GM23248 (cell line): ENCODE data around the gene NGEF. TPM values are rescaled to one million over a fixed set of nuclear protein-coding genes. Genes with fewer than 3 reads are reported as not detected.

ENCODE experiments used
- DNase-seq: peaks from one replicate; pipeline ENCODE4 v3.0.0-alpha.2; 2015
- H2AFZ ChIP-seq: fragments of 200-600 bp; sonication (generic); 2 replicates; pipeline ENCODE4 v1.6.1; 2016; ENCODE audit warnings: antibody characterized with exemption
- H3F3A ChIP-seq: fragments of 200-600 bp; sonication (generic); 2 replicates; pipeline ENCODE4 v1.6.1; 2016; ENCODE audit warnings: mild to moderate bottlenecking, antibody characterized with exemption, mixed run types; ENCODE audit not compliant: insufficient read depth
- H3K27ac ChIP-seq: fragments of 200-600 bp; sonication (generic); 2 replicates; pipeline ENCODE4 v1.5.1; 2016; ENCODE audit warnings: mild to moderate bottlenecking
- H3K27me3 ChIP-seq: fragments of 200-600 bp; sonication (generic); replicated peaks from 2 replicates; pipeline ENCODE4 v1.6.1; 2016; ENCODE audit warnings: mild to moderate bottlenecking; ENCODE audit not compliant: insufficient read depth
- H3K36me3 ChIP-seq: fragments of 200-600 bp; sonication (generic); 2 replicates; pipeline ENCODE4 v1.6.1; 2016; ENCODE audit warnings: low read depth, mild to moderate bottlenecking
- H3K4me1 ChIP-seq: fragments of 200-600 bp; sonication (generic); 2 replicates; pipeline ENCODE4 v1.6.1; 2016; ENCODE audit warnings: mild to moderate bottlenecking; ENCODE audit not compliant: insufficient read depth
- H3K4me2 ChIP-seq: fragments of 200-600 bp; sonication (generic); one replicate; pipeline ENCODE4 v1.6.1; 2016; ENCODE audit warnings: mild to moderate bottlenecking; ENCODE audit not compliant: unreplicated experiment
- H3K4me3 ChIP-seq: fragments of 200-600 bp; sonication (generic); 2 replicates; pipeline ENCODE4 v1.5.1; 2016; ENCODE audit warnings: mild to moderate bottlenecking
- H3K79me2 ChIP-seq: fragments of 200-600 bp; sonication (generic); 2 replicates; pipeline ENCODE4 v1.6.1; 2016; ENCODE audit warnings: mild to moderate bottlenecking; ENCODE audit not compliant: insufficient read depth
- H3K9ac ChIP-seq: fragments of 200-600 bp; sonication (generic); 2 replicates; pipeline ENCODE4 v1.6.1; 2016; ENCODE audit warnings: mild to moderate bottlenecking
- H3K9me2 ChIP-seq: fragments of 200-600 bp; sonication (generic); 2 replicates; pipeline ENCODE4 v1.6.1; 2016; ENCODE audit warnings: mixed run types, mild to moderate bottlenecking, moderate library complexity; ENCODE audit not compliant: insufficient read depth
- H3K9me3 ChIP-seq: fragments of 200-600 bp; sonication (generic); one replicate; pipeline ENCODE4 v1.6.1; 2017; ENCODE audit warnings: low read depth
- H4K20me1 ChIP-seq: fragments of 200-600 bp; sonication (generic); 2 replicates; pipeline ENCODE4 v1.6.0; 2016; ENCODE audit not compliant: insufficient read depth
- EZH2 ChIP-seq: fragments of 200-600 bp; sonication (generic); IDR thresholded peaks from 2 replicates; pipeline ENCODE4 v1.6.1; 2018; ENCODE audit warnings: antibody characterized with exemption, mild to moderate bottlenecking; ENCODE audit not compliant: insufficient read depth, poor library complexity, severe bottlenecking
- EZH2phosphoT487 ChIP-seq: fragments of 200-600 bp; sonication (generic); IDR thresholded peaks from 2 replicates; pipeline ENCODE4 v1.6.1; 2018; ENCODE audit warnings: antibody characterized with exemption, moderate library complexity, mild to moderate bottlenecking, low read depth; ENCODE audit not compliant: insufficient read depth
- WGBS, 2 experiments: methylation state at CpG; one replicate each; pipeline ENCODE4 v1.1.6; 2015 to 2017; ENCODE audit warnings: low lambda C conversion rate in 2 of 2, low coverage in 1 of 2; ENCODE audit errors: missing lambda C conversion rate in 2 of 2; 5-methylcytosine and 5-hydroxymethylcytosine counted together
- in situ Hi-C: fragments of 300-500 bp; cut with MboI; formaldehyde crosslinking; loops from 2 replicates; pipeline ENCODE4 v1.15.0; 2020
- polyA plus RNA-seq: library from polyadenylated mRNA; unstranded; fragments of >200 nt; fragmentation: Nextera tagmentation; extraction: Ambion mirVana; gene quantifications from 2 replicates; pipeline ENCODE4 v1.2.1, GENCODE V29; 2016
- total RNA-seq: library from RNA; depleted of rRNA; stranded (reverse); fragments of >200 nt; shearing (Covaris generic); gene quantifications from 2 replicates; pipeline ENCODE4 v1.2.3, GENCODE V29; 2014

Gene NGEF
- total and polyA plus RNA-seq, 2 experiments from 2014 or later: 0.43 TPM; not detected in 1

- TF ChIP-seq EZH2phosphoT487 (no peak), EZH2 (no peak)
- no peaks in the 10 kb centered on the region for H3K9me3 ChIP-seq
- no peak overlapping the region for H3K9ac ChIP-seq
- WGBS, 2 experiments: 71 to 74% methylated on average over 11 of the region's 11 CpGs
- H2AFZ ChIP-seq: no peak overlapping the region
- H3K27me3 ChIP-seq: 0 out of 2 replicates have a peak, but pooled peaks cover 3% of the 10 kb centered on the region
- peaks cover 2% of the 10 kb centered on the region for H3K4me1 ChIP-seq
- no peak overlapping the region for H3K27ac ChIP-seq
- H4K20me1 ChIP-seq: no peaks in the 10 kb centered on the region
- in situ Hi-C loops: no loop called here
- H3K79me2 ChIP-seq: no peaks in the 10 kb centered on the region
- H3K36me3 ChIP-seq: no peaks in the 10 kb centered on the region
- H3K9me2 ChIP-seq: no peaks in the 10 kb centered on the region
- no peak overlapping the region for H3K4me2 ChIP-seq
- no peaks in the 10 kb centered on the region for H3F3A ChIP-seq
- no peak overlapping the region for H3K4me3 ChIP-seq
- no peak for DNase-seq
These were observed 126.9 kb downstream of the NGEF start for GRCh38 chr2:232886176-232886575.

DNA sequence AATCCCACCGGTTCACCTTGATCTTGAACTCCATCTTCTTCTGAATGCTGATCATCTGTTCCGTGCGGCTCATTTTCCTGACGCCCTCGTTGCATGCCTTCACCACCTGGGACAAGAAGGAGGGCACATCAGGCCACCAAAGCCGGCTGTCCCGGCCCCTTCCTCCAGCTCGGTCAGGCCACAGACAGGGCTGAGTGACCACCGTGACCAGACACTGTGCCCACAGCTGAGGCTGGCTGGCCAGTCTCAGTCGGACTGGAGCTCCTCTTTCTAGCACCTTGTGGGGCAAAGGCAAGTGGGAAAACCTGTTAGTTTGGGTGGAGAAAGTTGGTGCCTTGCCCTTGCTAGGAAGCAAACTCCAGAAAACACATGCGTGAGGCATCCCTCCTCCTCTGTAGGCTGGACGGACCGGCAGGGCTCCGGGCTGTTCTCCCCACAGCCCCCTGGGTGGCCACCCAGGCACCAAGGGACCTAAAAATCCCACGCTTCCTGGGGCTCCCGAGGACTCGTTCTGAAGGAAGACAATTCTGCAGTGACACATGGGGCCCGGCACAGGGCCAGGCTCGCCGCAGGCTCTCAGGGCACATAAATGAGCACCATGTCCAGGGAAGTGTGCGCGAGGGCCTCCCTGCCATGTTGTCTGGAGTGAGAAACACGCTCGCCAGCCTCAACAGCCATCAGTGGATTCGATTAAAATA is 127.6 kb downstream of the NGEF start:
- no peak for DNase-seq
- Histone ChIP-seq H3F3A (no peaks in the 10 kb centered on the region), H3K9me2 (no peaks in the 10 kb centered on the region), H3K4me2 (no peak overlapping the region), H2AFZ (no peak overlapping the region), H4K20me1 (no peaks in the 10 kb centered on the region), H3K27ac (no peak overlapping the region), H3K4me1 (no peaks in the 10 kb centered on the region), H3K79me2 (no peaks in the 10 kb centered on the region), H3K27me3 (0 out of 2 replicates have a peak, but pooled peaks cover 3% of the 10 kb centered on the region), H3K9me3 (no peaks in the 10 kb centered on the region), H3K36me3 (no peaks in the 10 kb centered on the region), H3K9ac (no peak overlapping the region), H3K4me3 (no peak overlapping the region)
- TF ChIP-seq EZH2: no peak
- 56% methylated on average over 23 to 25 of the region's 25 CpGs for WGBS, 2 experiments
- in situ Hi-C loops: no loop called here

DNA sequence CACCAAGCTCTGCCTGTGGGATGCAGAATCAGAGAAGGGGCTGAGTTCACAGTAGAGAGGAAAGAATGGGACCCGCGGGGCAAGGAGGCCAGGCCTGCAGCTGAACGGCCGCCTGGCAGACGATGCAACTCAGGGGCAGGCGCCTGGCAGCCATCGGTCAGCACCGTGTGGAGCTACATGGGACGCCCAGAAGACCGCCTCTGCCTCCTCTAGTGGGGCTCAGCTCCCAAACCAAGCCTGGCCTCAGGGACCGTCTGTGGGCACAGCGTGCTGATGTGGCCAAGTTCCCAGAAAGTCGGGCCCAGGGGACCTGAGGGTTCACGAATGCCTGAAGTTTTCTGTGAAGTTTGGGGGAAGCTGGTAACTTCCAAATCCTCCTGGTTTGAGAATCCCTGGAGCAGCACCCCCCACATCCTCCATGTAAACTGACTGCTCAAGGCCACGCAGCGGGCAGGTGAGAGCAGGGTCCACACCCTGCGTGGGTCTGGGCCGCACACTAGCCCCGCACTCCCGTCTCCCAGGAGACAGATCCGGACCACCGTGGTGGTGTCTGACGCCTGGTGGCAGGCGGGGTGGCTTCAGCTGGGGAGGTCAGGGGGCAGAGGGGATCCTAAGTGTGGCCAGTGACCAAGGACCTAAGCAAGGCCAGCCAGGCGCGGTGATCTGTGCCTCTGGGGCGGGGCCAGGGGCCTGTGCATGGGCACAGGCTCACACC is 128.3 kb downstream of the NGEF start:
- Histone ChIP-seq H3K4me2 (no peak overlapping the region), H3K4me3 (no peak overlapping the region), H2AFZ (no peak overlapping the region), H3K27me3 (0 out of 2 replicates have a peak, but pooled peaks cover 3% of the 10 kb centered on the region), H3K9me3 (no peaks in the 10 kb centered on the region), H3F3A (no peaks in the 10 kb centered on the region), H3K79me2 (no peaks in the 10 kb centered on the region), H3K4me1 (no peaks in the 10 kb centered on the region), H3K36me3 (no peaks in the 10 kb centered on the region), H3K9ac (no peak overlapping the region), H3K9me2 (no peaks in the 10 kb centered on the region), H4K20me1 (no peaks in the 10 kb centered on the region), H3K27ac (no peak overlapping the region)
- WGBS, 2 experiments: 80 to 84% methylated on average over 23 to 27 of the region's 27 CpGs
- no peak for TF ChIP-seq EZH2phosphoT487
- no peak for TF ChIP-seq EZH2
- no peak for DNase-seq
- in situ Hi-C loops: no loop called here

- H2AFZ ChIP-seq: no peak overlapping the region
- H3K9me2 ChIP-seq: no peaks in the 10 kb centered on the region
- in situ Hi-C loops: no loop called here
- no peak overlapping the region for H3K4me3 ChIP-seq
- no peak overlapping the region for H3K27ac ChIP-seq
- H3K9ac ChIP-seq: no peak overlapping the region
- H3K4me1 ChIP-seq: no peaks in the 10 kb centered on the region
- 72 to 78% methylated on average over 10 to 11 of the region's 11 CpGs for WGBS, 2 experiments
- no peaks in the 10 kb centered on the region for H3K79me2 ChIP-seq
- no peaks in the 10 kb centered on the region for H3K36me3 ChIP-seq
- H3K9me3 ChIP-seq: no peaks in the 10 kb centered on the region
- no peaks in the 10 kb centered on the region for H3F3A ChIP-seq
- H3K4me2 ChIP-seq: no peak overlapping the region
- 0 out of 2 replicates have a peak, but pooled peaks cover 3% of the 10 kb centered on the region for H3K27me3 ChIP-seq
- no peak for TF ChIP-seq EZH2phosphoT487
- no peak for TF ChIP-seq EZH2
- no peak for DNase-seq
- H4K20me1 ChIP-seq: no peaks in the 10 kb centered on the region
These were observed 129.0 kb downstream of the NGEF start for GRCh38 chr2:232884001-232884421.
